Sigmoid colon (tissue), 3 donors: ENCODE results near the gene NAP1L4.

Source experiments
- POLR2A ChIP-seq, 2 donors: fragments of 450-650 bp; IDR thresholded peaks; one replicate each; pipeline ENCODE4 v1.6.1; 2016; ENCODE audit warnings: antibody characterized with exemption in 2 of 2, mild to moderate bottlenecking in 2 of 2, moderate library complexity in 2 of 2
- TF ChIP-seq, protein P1 (sequence below), 4 experiments: fragments of 450-650 bp in 3 of 4; fragments of 200-600 bp in 1 of 4; IDR thresholded peaks; one replicate each; pipeline ENCODE4 v1.5.1; 2016 to 2019; ENCODE audit warnings: antibody characterized with exemption in 4 of 4, mild to moderate bottlenecking in 3 of 4, moderate library complexity in 2 of 4

GRCh38 chr11:3040881-3041280 lies 48.8 kb upstream of the NAP1L4 start:
- TF ChIP-seq, protein P1, sequence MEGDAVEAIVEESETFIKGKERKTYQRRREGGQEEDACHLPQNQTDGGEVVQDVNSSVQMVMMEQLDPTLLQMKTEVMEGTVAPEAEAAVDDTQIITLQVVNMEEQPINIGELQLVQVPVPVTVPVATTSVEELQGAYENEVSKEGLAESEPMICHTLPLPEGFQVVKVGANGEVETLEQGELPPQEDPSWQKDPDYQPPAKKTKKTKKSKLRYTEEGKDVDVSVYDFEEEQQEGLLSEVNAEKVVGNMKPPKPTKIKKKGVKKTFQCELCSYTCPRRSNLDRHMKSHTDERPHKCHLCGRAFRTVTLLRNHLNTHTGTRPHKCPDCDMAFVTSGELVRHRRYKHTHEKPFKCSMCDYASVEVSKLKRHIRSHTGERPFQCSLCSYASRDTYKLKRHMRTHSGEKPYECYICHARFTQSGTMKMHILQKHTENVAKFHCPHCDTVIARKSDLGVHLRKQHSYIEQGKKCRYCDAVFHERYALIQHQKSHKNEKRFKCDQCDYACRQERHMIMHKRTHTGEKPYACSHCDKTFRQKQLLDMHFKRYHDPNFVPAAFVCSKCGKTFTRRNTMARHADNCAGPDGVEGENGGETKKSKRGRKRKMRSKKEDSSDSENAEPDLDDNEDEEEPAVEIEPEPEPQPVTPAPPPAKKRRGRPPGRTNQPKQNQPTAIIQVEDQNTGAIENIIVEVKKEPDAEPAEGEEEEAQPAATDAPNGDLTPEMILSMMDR (IDR thresholded peaks at IDR 0.05) = no peak
- no peak for TF ChIP-seq POLR2A (IDR thresholded peaks at IDR 0.05)
